D721Med (cell line): ENCODE measurements around the gene NIM1K.

Experiments
- DNase-seq: peaks from one replicate; pipeline ENCODE4 v3.0.0; 2011; ENCODE audit warnings: low spot score; ENCODE audit not compliant: insufficient read length
- FAIRE-seq: peaks from 2 replicates; lab custom pipeline; 2011; peaks lifted over from hg19 to GRCh38; lab: Jason Lieb, UNC
- CTCF ChIP-seq: IDR thresholded peaks from 2 replicates; pipeline ENCODE4 v1.5.1; 2012; ENCODE audit warnings: mild to moderate bottlenecking, control low read depth; ENCODE audit not compliant: insufficient read depth; ENCODE audit errors: missing control alignments

The NIM1K gene

GRCh38 chr5:43209833-43210232, 17.8 kb downstream of the NIM1K start:
- DNase-seq: no peak
- FAIRE-seq: no peak
- no peak for TF ChIP-seq CTCF

GRCh38 chr5:43210570-43210969, 18.5 kb downstream of the NIM1K start:
- no peak for FAIRE-seq
- DNase-seq: no peak
- no peak for TF ChIP-seq CTCF

- no peak for TF ChIP-seq CTCF
- DNase-seq (no peak), FAIRE-seq (no peak)
These were observed 21.9 kb downstream of the NIM1K start for GRCh38 chr5:43213951-43214350.

- no peak for FAIRE-seq
These were observed 23.1 kb downstream of the NIM1K start for GRCh38 chr5:43215073-43215631.

GRCh38 chr5:43216941-43217340, 24.9 kb downstream of the NIM1K start:
- DNase-seq (no peak), FAIRE-seq (no peak)
- no peak for TF ChIP-seq CTCF

More at GRCh38 chr5:43215073-43215631, 23.1 kb downstream of the NIM1K start:
- no peak for DNase-seq
- TF ChIP-seq CTCF: no peak

GRCh38 chr5:43219120-43219519, 27.1 kb downstream of the NIM1K start:
- FAIRE-seq (no peak), DNase-seq (no peak)
- no peak for TF ChIP-seq CTCF

- FAIRE-seq (no peak), DNase-seq (no peak)
- no peak for TF ChIP-seq CTCF
These were observed 29.5 kb downstream of the NIM1K start for GRCh38 chr5:43221502-43221901.
